H9 (cell line): ENCODE measurements around the gene MORC4. TPM values are rescaled to one million over a fixed set of nuclear protein-coding genes. Genes with fewer than 3 reads are reported as not detected.

Source experiments
- DNase-seq: peaks from one replicate; pipeline ENCODE4 v3.0.0-alpha.2; 2017
- H2AFZ ChIP-seq: one replicate; pipeline ENCODE4 v1.6.1; 2013; ENCODE audit warnings: mild to moderate bottlenecking, low read length, control low read depth, moderate library complexity
- H2AK5ac ChIP-seq: 2 replicates; pipeline ENCODE4 v1.6.1; 2013; ENCODE audit warnings: low read length, control low read depth, mixed read lengths; ENCODE audit not compliant: insufficient read length
- H2BK120ac ChIP-seq: one replicate; pipeline ENCODE4 v1.6.1; 2013; ENCODE audit warnings: low read depth, mild to moderate bottlenecking, low read length, control low read depth, inconsistent platforms; ENCODE audit not compliant: poor library complexity, severe bottlenecking
- H2BK12ac ChIP-seq: 2 replicates; pipeline ENCODE4 v1.6.1; 2013; ENCODE audit warnings: low read length, control low read depth, mixed read lengths, low read depth; ENCODE audit not compliant: insufficient read length
- H2BK15ac ChIP-seq: 2 replicates; pipeline ENCODE4 v1.6.1; 2013; ENCODE audit warnings: low read depth, low read length, control low read depth
- H2BK20ac ChIP-seq: one replicate; pipeline ENCODE4 v1.6.1; 2013; ENCODE audit warnings: low read depth, mild to moderate bottlenecking, low read length, control low read depth, inconsistent platforms; ENCODE audit not compliant: poor library complexity, severe bottlenecking
- H2BK5ac ChIP-seq: 2 replicates; pipeline ENCODE4 v1.6.1; 2013; ENCODE audit warnings: low read length, control low read depth, mixed read lengths; ENCODE audit not compliant: insufficient read length
- H3K14ac ChIP-seq: 2 replicates; pipeline ENCODE4 v1.6.1; 2013; ENCODE audit warnings: low read length, control low read depth; ENCODE audit not compliant: insufficient read depth
- H3K18ac ChIP-seq: 2 replicates; pipeline ENCODE4 v1.6.1; 2013; ENCODE audit warnings: low read depth, mild to moderate bottlenecking, mixed read lengths, low read length, control low read depth; ENCODE audit not compliant: insufficient read length
- H3K23ac ChIP-seq: 2 replicates; pipeline ENCODE4 v1.6.1; 2013; ENCODE audit warnings: low read length, control low read depth, mixed read lengths, low read depth; ENCODE audit not compliant: insufficient read length
- H3K23me2 ChIP-seq: 2 replicates; pipeline ENCODE4 v1.6.1; 2013; ENCODE audit warnings: low read depth, mild to moderate bottlenecking, mixed read lengths, low read length, control low read depth; ENCODE audit not compliant: insufficient read length, poor library complexity, severe bottlenecking
- H3K27ac ChIP-seq: 2 replicates; pipeline ENCODE4 v1.5.1; 2013; ENCODE audit warnings: low read length, control low read depth, mixed read lengths, low read depth; ENCODE audit not compliant: insufficient read length
- H3K27me3 ChIP-seq: 2 replicates; pipeline ENCODE4 v1.6.1; 2013; ENCODE audit warnings: low read length, control low read depth, inconsistent platforms; ENCODE audit not compliant: insufficient read depth
- H3K4ac ChIP-seq: 2 replicates; pipeline ENCODE4 v1.6.1; 2013; ENCODE audit warnings: low read depth, mild to moderate bottlenecking, control low read depth, inconsistent platforms, low read length, moderate library complexity
- H3K4me1 ChIP-seq: 2 replicates; pipeline ENCODE4 v1.6.1; 2013; ENCODE audit warnings: low read length, control low read depth, inconsistent platforms; ENCODE audit not compliant: insufficient read depth
- H3K4me2 ChIP-seq: 2 replicates; pipeline ENCODE4 v1.6.1; 2013; ENCODE audit warnings: low read length, control low read depth, mixed read lengths; ENCODE audit not compliant: insufficient read length, insufficient read depth
- H3K56ac ChIP-seq: 2 replicates; pipeline ENCODE4 v1.6.1; 2013; ENCODE audit warnings: low read depth, mild to moderate bottlenecking, mixed read lengths, low read length, control low read depth; ENCODE audit not compliant: insufficient read length
- H3K79me1 ChIP-seq: 2 replicates; pipeline ENCODE4 v1.6.1; 2013; ENCODE audit warnings: low read depth, mild to moderate bottlenecking, moderate library complexity, low read length, control low read depth, inconsistent platforms; ENCODE audit not compliant: insufficient read depth, poor library complexity, severe bottlenecking
- H3K79me2 ChIP-seq: 2 replicates; pipeline ENCODE4 v1.6.1; 2013; ENCODE audit warnings: low read length, control low read depth, inconsistent platforms; ENCODE audit not compliant: insufficient read depth
- H3K9ac ChIP-seq: 2 replicates; pipeline ENCODE4 v1.6.1; 2013; ENCODE audit warnings: low read length, control low read depth, mixed read lengths; ENCODE audit not compliant: insufficient read length; ENCODE audit errors: extremely low read depth
- H3K9me3 ChIP-seq: one replicate; pipeline ENCODE4 v1.6.1; 2013; ENCODE audit warnings: low read depth, low read length, inconsistent platforms; ENCODE audit not compliant: control insufficient read depth
- H3T11ph ChIP-seq: one replicate; pipeline ENCODE4 v1.6.1; 2013; ENCODE audit warnings: mild to moderate bottlenecking, low read length, control low read depth, inconsistent platforms
- H4K20me1 ChIP-seq: one replicate; pipeline ENCODE4 v1.6.1; 2013; ENCODE audit not compliant: control insufficient read depth, insufficient read length, insufficient read depth
- H4K5ac ChIP-seq: 2 replicates; pipeline ENCODE4 v1.6.1; 2013; ENCODE audit warnings: low read depth, mild to moderate bottlenecking, mixed read lengths, low read length, control low read depth; ENCODE audit not compliant: insufficient read length
- H4K8ac ChIP-seq: replicated peaks from 2 replicates; pipeline ENCODE4 v1.6.1; 2013; ENCODE audit warnings: low read length, control low read depth, mixed read lengths, low read depth; ENCODE audit not compliant: insufficient read length
- H4K91ac ChIP-seq: 2 replicates; pipeline ENCODE4 v1.6.1; 2013; ENCODE audit warnings: low read depth, mild to moderate bottlenecking, moderate library complexity, mixed read lengths, low read length, control low read depth; ENCODE audit not compliant: insufficient read length
- H3K27ac Mint-ChIP-seq, 3 experiments: 2 replicates in 2 of 3; 3 replicates in 1 of 3; pipeline ENCODE4 v1.8.0; 2020 to 2021; ENCODE audit warnings: mixed read lengths in 3 of 3, mild to moderate bottlenecking in 1 of 3, moderate library complexity in 1 of 3
- H3K27me3 Mint-ChIP-seq: 2 replicates; pipeline ENCODE4 v1.8.0; 2021; ENCODE audit warnings: low read depth, mild to moderate bottlenecking, moderate library complexity, mixed read lengths
- H3K36me3 Mint-ChIP-seq, 3 experiments: 2 replicates in 2 of 3; 3 replicates in 1 of 3; pipeline ENCODE4 v1.8.0; 2020 to 2021; ENCODE audit warnings: low read depth in 3 of 3, mixed read lengths in 3 of 3; ENCODE audit not compliant: insufficient read depth in 1 of 3
- H3K4me1 Mint-ChIP-seq, 2 experiments: 2 replicates each; pipeline ENCODE4 v1.8.0; 2020; ENCODE audit warnings: mixed read lengths in 2 of 2
- H3K4me3 Mint-ChIP-seq, 2 experiments: 2 replicates in 1 of 2; 3 replicates in 1 of 2; pipeline ENCODE4 v1.8.0; 2020 to 2021; ENCODE audit warnings: mild to moderate bottlenecking in 2 of 2, mixed read lengths in 2 of 2, moderate library complexity in 1 of 2
- H3K9me3 Mint-ChIP-seq, 2 experiments: 2 replicates in 1 of 2; 3 replicates in 1 of 2; pipeline ENCODE4 v1.8.0; 2020; ENCODE audit warnings: mild to moderate bottlenecking in 2 of 2, mixed read lengths in 2 of 2, moderate library complexity in 1 of 2
- CTCF ChIP-seq: fragments of 200-600 bp; sonication (generic); conservative IDR thresholded peaks from 3 replicates; pipeline ENCODE4 v1.8.0; 2021; ENCODE audit warnings: antibody characterized with exemption, mild to moderate bottlenecking
- WGBS: extraction: QIAGEN DNeasy Blood & Tissue Kit; methylation state at CpG from one replicate; pipeline ENCODE4 v1.1.7; 2013; ENCODE audit warnings: missing lambda C conversion rate, low lambda C conversion rate, mixed read lengths; ENCODE audit not compliant: insufficient read length; ENCODE audit errors: extremely low coverage; 5-methylcytosine and 5-hydroxymethylcytosine counted together
- total RNA-seq: library from RNA; stranded (reverse); gene quantifications from 2 replicates; pipeline ENCODE4 v1.2.1, GENCODE V29; 2021

Gene MORC4
- total RNA-seq, 1 experiment from 2014 or later = 4.3 TPM

DNA sequence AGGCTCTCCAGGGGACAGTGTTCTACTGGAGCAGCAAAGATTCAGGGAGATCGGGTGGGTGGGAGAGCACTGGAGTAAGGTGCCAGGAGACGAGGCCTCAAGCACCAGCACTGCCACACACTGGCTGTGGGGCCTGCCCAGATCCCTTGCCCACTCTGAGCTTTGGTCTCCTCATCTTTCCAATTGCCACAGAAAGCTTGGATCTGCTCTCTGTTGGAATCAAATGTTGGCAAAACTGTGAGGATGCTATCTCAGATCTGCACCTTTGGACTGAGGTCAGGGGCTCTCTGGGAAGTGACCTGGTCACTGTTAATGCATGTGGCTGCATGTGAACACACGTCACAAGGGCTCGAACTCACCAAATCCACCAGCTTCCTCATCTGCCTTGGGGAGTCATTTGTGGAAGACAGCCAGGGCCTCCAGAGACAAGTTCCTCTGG lies 98.2 kb downstream of the MORC4 start:
- no peak for DNase-seq
- Mint-ChIP-seq H3K9me3 (peaks cover 0 to 58% of the 10 kb centered on the region in 2 experiments; a peak in 2 of 5 replicates), H3K4me3 (no peak overlapping the region), H3K4me1 (peaks cover 9 to 10% of the 10 kb centered on the region in 2 experiments), H3K36me3 (no peaks in the 10 kb centered on the region; a peak in 1 of 7 replicates), H3K27ac (no peak overlapping the region), H3K27me3 (no peaks in the 10 kb centered on the region)
- H3K23me2 ChIP-seq = no peaks in the 10 kb centered on the region
- no peak overlapping the region for H2BK5ac ChIP-seq
- H2BK12ac ChIP-seq = no peak overlapping the region
- H3K9ac ChIP-seq = no peak overlapping the region
- no peak overlapping the region for H3T11ph ChIP-seq
- no peaks in the 10 kb centered on the region for H4K20me1 ChIP-seq
- H3K79me1 ChIP-seq = no peaks in the 10 kb centered on the region
- no CpG with 5 or more reads among the region's 4 CpGs for WGBS
- H3K27ac ChIP-seq = no peak overlapping the region
- no peak overlapping the region for H2AFZ ChIP-seq
- no peaks in the 10 kb centered on the region for H3K79me2 ChIP-seq
- no peak overlapping the region for H3K4me2 ChIP-seq
- H3K4me1 ChIP-seq = no peaks in the 10 kb centered on the region
- H2BK20ac ChIP-seq = no peak overlapping the region
- H2BK120ac ChIP-seq = no peak overlapping the region
- no peak for TF ChIP-seq CTCF
- H2AK5ac ChIP-seq = no peak overlapping the region
- no peak overlapping the region for H3K56ac ChIP-seq
- H3K18ac ChIP-seq = no peak overlapping the region
- H3K23ac ChIP-seq = no peak overlapping the region
- no peaks in the 10 kb centered on the region for H3K27me3 ChIP-seq
- no peaks in the 10 kb centered on the region for H3K9me3 ChIP-seq
- no peak overlapping the region for H4K8ac ChIP-seq
- no peak overlapping the region for H4K5ac ChIP-seq
- no peak overlapping the region for H4K91ac ChIP-seq
- no peak overlapping the region for H2BK15ac ChIP-seq
- no peak overlapping the region for H3K4ac ChIP-seq
- no peak overlapping the region for H3K14ac ChIP-seq
